Lower leg skin (tissue), 3 donors: ENCODE results near the gene GTF2F2.

Source experiments
- CTCF ChIP-seq, 3 donors: fragments of 450-650 bp; IDR thresholded peaks; one replicate each; pipeline ENCODE4 v1.5.1; 2016; ENCODE audit warnings: antibody characterized with exemption in 3 of 3, mild to moderate bottlenecking in 3 of 3, moderate library complexity in 2 of 3
- POLR2A ChIP-seq, 2 donors: fragments of 450-650 bp; IDR thresholded peaks; one replicate each; pipeline ENCODE4 v1.6.1; 2016 to 2017; ENCODE audit warnings: antibody characterized with exemption in 2 of 2, mild to moderate bottlenecking in 1 of 2, moderate library complexity in 1 of 2

- TF ChIP-seq POLR2A (IDR thresholded peaks at IDR 0.05) = no peak
- TF ChIP-seq CTCF (IDR thresholded peaks at IDR 0.05) = no peak
Measured at GRCh38 chr13:45242524-45242923, 122.2 kb downstream of the GTF2F2 start.
